Fibroblast of skin of back (primary cell): ENCODE measurements around the gene MROH2A.

Experiments
- DNase-seq: peaks from one replicate; pipeline ENCODE4 v3.0.0-alpha.2; 2013

MROH2A gene

DNA sequence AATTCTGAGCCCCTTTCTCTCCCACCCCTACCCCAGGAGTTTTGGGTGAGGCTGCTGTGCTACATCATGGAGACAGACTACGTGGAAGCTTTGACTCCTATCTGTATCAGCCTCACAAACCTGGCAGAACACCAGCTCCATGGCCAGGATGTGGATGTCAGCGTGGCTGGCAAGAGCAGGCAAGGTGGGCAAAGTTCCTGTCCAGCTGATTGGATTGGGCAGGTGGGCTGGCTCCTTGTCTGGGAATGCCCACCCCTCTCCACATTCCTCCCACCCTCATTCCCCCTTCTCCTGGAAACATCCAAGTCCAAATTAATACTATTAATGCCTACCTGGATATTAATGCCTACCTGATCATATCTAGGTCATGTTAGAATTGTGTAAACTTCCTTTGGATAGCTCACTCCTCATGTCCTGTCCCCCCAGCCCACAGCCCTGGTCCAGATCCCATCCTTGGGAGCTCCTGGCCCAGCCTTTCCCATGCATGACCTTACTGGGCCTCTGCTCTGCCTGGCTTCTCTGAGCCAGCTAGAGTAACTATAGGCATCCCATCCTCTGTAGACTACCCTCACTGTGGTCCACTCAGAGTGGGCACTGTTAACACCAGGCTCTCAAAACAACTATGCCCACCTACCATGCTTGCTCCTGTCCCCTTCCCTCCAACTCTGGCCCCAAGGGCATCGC lies 24.1 kb downstream of the MROH2A start:
- no peak for DNase-seq

DNA sequence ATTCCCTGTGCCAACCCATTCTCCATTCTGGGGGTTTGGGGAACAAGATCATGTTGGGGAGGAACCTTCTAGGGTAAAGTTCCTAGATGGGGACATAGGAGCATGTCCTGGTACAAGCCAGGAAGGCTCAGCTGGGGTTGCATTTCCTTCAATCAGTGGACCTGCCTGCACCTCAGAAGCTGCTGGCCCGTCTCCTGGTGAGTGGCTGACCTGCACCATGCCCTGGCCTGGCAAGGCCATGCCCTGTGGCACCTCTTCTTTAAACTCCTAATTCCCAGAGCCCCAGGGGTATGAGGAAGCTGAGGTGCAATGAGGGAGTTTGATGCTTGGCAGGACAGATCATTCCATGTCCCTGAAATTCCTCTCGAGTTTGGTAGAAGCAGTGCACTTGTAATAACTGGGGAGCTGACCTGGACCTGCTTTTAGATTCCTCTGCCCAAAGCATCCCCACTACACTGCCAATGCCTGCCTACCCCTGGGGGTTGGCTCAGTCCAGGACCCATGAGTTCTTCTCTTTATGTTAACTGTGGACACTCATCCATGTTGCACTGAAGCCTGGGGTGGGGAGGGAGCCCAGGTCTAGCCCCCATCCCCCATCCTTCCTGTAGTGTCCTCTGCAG lies 25.3 kb downstream of the MROH2A start:
- DNase-seq = no peak

DNA sequence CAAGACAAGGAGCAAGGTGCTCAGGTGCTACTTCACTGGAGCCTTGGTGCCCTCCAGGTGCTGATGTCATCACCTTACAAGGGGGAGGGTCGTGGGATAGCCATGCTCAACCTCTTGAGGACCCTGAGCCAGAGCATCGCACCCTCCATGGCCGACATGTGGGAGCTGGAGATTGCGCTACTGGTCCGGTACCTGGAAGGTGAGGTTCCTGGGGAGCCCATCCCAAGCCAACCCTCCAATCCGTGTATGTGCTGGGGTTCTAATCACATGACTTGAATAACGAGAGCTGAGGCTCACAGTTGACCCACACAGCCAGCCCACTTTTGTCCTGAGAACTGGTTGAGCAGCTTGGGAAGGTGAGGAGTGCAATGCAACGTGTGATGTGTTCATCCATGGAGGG lies 25.9 kb downstream of the MROH2A start:
- no peak for DNase-seq

GRCh38 chr2:233807215-233807865 lies 29.2 kb downstream of the MROH2A start:
- DNase-seq = no peak

DNA sequence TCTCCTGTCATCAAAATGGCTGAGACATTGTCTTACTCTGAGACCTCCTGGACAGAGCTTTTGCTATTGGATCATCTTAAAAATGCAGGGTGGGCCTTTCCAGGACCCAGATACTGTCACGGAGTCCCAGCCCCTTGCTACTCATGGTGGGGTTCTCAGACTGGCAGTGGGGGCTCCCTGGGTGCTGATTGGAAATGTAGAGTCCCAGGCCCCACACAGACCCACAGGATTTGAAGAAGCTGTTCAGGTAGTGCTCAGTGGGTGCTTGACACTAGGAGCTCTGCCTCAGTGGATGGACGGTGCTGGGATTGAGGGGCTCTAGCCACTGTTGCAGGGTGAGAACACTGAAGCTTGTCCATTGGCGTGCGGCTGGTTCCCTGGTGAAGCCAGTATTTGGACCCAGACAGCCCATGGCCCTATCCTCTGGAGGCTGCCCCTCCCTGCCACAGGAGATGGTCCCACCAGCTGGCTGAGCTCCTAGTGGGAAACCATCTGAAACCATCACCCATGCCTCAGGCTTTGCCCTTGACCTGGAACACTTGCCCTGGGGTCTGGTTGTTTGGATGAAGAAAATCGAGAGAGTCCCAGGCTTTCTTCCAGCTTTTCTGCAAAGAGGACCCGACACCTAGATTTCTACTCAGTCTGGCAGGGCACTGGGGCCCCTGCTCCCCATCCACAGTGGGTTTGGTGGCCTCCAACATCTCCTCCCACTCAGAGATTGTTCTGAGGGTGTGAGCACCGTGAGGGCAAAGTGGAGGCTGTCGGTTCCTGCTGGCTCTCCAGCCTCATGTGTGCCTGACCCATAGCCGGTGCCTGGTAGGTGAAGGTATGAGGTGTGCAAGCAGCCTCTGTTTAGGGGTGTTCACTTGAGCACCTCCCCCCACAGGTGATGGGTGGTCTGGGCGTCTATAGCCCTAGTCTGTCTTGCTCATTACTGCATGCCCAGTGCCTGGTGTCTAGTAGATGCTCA lies 30.1 kb downstream of the MROH2A start:
- DNase-seq = no peak

- no peak for DNase-seq
These were observed 32.3 kb downstream of the MROH2A start for GRCh38 chr2:233810385-233810784.

DNA sequence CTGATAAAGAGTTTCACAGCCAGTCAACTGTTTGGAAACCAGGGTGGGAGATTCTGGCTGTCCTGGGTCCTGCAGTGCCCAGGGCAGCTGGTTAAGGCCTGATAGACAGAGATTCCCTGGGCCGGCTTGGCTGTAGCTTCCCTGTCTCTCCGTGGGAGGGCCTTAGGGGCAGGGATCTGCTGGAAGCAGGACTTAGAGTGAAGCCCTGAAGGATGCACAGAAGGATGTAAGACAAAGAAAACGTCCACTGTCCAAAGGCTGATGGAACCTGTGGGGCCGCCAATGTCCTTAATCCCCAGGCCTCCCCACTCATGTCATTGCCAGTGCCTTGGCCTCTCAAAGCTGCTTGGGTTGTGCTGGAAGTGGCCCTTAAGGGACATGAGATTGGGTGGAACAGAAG lies 33.0 kb downstream of the MROH2A start:
- no peak for DNase-seq

DNA sequence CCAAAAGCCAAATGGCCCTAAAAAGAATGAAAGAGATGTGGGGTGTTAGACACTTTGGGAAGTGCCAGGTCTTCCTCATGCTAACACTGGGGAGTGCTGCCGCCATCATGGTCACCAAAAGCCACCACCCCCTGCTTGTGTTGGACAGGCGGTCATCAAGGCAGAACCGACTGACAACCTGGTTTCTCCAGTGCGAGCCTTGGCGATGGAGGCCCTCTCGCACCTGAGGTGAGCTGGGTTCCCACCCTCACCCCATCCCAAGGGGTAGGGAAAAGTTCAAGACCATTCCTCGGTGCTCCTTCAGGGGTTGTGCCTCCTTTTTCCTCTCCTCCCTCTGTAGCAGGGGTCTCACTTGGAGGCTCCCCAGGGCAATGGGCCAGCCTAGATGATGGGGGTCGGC lies 33.6 kb downstream of the MROH2A start:
- no peak for DNase-seq

- DNase-seq = no peak
These were observed 35.3 kb downstream of the MROH2A start for GRCh38 chr2:233813236-233814055.

DNA sequence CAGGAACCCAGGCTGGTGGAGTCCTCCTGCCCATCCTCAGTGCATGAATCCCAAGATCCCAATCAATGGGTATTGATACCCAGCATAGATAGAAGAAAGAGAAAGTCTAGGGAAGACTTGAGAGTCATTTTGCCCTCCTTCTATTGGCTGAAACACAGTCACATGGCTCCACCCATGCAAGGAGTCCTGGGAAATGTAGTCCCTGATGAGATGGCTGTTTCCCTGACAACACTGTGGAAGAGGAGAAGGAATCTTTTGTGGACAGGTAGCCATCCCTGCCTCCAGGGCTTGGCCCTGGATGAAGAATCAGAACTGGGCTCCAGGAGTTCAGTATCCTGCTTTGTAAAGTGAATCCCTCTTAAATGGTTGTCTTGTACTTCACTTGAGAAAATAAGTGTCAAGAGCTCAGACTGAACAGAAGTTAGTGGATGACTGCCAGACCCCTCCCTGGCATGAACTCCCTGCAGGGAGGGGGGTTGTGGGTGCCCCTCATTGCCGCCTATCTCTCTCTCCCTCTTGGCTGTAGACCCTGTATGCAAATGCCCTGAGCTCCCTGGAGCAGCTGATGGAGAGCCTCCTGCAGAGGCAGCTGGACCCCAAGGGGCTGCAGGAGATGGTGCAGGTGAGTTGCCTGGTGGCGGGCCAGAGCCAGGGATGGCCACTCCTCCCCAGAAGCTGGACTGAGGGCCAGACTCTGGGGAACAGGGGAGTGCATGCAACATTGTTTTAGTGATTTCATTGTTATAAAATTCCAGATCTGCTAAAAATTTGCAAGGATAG lies 36.1 kb downstream of the MROH2A start:
- no peak for DNase-seq

DNA sequence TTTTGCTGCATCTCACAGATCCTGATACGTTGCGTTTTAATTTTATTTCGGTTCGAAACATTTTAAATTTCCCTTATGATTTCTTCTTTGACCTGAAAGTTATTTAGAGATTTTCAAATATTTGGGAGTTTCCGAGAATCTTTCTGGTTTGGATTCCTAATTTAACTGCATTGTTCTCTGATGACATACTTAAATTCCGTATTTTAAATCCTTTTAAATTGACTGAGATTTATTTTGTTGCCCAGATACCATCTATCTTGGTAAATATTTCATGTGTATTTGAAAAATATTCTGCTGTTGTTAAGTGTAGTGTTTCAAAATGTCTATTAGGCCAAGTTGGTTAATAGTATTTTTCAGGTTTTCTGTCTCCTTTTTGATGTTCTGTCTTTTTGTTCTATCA lies 37.7 kb downstream of the MROH2A start:
- no peak for DNase-seq

DNA sequence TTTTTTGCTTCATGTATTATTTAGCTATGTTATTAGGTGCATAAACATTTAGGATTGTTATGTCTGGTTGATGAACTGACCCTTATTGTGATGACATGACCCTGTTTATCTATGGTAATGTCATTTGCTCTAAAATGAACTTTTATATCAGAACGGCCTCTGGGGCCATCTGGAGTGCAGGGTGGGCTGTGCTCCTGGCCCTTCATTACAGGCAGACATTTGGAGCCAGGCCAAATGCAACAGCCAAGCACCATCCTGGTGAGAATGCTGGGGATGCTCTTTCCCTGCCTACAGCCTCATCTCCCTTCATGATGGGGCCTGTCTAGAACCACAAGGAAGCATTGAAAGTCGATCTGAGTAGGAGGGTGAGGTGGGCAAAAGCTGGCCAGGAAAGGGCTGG lies 38.2 kb downstream of the MROH2A start:
- DNase-seq = no peak

- no peak for DNase-seq
These were observed 38.6 kb downstream of the MROH2A start for GRCh38 chr2:233816771-233817170.

- DNase-seq = no peak
These were observed 39.3 kb downstream of the MROH2A start for GRCh38 chr2:233817361-233817911.

- no peak for DNase-seq
These were observed 40.0 kb downstream of the MROH2A start for GRCh38 chr2:233817995-233818638.

DNA sequence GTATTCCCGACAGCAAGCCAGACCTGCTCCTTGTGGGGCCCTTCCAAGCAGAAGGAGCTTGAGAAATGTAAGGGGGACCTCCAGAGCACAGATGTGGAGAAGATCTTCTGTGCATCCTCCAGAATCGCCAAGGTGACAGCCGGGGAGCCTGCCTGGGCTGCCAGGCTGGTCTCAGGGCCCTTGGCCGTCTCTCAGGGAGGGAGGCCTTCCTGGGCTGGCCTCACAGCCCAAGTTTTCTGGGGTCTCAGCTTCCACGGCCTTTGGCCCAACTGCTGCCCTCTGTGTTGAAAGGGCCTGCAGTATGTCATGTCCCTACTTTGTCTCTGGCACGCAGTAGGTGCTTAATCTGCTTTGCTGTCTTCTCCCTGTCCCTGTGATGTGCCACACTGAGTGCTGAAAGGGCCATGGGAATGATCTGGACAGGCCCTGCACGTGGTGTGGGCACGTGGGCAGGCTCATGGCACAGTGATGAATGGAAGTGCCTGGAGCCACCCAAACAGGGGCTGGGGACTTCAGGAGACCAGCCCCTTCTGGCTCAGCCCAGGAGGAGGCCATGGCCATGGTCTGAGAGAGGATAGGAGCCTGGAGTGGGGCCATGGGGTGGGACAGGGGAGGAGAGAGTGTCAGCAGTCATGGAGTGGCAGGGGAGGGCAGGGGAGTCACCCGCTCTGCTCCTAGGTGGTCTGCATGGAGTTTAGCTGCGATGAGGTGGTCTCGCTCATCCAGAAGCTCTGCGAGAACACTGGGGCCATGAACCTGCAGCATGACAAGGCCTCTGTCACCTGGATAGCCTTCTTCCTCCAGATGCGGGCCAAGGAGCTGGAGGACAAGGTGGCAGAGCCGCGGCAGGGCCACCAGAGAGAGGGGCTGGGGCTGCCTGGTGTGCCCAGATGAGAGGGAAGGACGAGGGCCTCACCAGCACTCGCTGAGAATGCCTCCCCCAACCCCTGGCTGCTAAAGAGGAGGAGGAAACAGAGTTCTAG lies 40.8 kb downstream of the MROH2A start:
- DNase-seq = no peak

GRCh38 chr2:233819884-233820773 lies 42.0 kb downstream of the MROH2A start:
- no peak for DNase-seq

DNA sequence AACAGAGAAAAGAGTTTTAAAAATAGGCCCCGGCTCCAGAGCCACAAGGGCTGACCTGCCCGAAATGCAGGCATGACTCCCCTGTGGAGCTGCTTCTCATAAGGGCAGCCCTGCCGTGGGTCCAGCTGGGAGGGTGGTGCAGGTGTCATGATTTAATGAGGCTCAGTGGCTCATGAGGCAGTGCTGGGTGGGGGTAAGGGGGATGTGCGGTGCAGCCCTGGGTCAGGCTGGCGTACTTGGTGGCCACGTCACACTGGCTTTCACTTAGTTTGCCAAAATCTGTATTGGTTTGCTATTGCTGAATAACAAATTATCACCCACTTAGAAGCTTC lies 42.6 kb downstream of the MROH2A start:
- DNase-seq = no peak
